Amygdala (tissue), 56 donors: ENCODE results near the gene TMEM258.
A peak's percentile ranks its signal among the peaks of the same experiment; 100 is the strongest.

ENCODE experiments used
- DNase-seq, 56 donors: peaks; one replicate each; lab custom pipeline; 2025; lab: John Stamatoyannopoulos, UW

TMEM258 gene

DNA sequence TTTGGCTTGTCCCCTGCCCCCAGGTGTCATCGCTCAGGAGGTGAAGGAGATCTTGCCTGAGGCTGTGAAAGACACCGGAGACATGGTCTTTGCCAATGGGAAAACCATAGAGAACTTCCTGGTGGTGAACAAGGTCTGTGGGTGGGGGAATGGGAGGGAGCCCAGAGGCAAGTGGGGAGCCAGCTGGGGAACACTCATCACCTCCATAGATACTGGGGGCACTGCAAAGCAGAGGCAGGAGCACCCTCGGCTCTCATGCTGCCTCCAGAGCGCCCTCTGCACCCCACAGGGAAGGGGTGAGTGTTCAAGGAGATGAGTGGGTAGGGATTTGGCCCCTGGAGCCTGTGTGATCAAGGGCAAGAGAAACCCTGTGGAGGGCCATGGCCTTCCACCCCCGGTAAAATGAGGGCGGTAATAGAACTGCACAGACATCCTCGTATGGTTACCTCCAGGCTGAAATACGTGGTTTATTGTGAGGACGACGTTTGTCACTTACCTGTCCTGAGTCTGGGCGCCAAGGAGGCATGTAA, 14.0 kb downstream of the TMEM258 start:
- no peak for DNase-seq

DNA sequence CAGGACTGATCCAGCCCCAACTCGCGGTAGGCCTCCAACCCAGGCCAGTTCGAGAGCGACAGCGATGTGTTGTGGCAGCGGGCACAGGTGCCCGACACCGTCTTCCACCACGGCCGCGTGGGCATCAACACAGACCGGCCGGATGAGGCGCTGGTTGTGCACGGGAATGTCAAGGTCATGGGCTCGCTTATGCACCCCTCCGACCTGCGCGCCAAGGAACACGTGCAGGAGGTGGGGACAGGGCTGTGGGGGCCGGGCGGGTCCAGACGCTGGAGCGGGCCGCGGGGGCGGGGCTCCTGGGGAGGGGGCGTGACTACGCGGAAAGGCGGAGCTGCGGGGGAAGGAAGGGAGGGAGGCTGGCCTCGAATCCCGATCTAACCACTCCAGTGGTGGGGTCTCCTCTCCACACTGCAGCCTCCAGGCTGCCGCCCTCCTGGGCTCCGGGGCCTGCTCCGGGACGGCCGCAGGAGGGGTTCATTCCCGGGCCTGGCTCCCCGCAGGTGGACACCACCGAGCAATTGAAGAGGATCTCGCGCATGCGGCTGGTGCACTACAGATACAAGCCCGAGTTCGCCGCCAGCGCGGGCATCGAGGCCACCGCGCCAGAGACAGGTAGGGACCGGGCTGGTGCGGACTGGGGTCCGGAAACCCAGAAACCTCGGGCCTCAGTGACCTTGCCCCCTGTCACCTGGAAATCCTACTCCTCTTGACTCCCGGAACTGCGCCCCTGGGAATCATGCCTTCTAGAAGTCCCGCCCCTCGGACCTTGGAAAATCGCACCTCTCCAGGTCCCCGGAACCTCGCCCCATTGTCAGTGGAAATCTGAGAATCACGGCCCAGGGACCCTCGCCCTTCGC, 14.9 kb downstream of the TMEM258 start:
- peak in 18 of 56 donors; percentile 11 to 52 (median 34) for DNase-seq

- peak in 30 of 56 donors; percentile 13 to 74 (median 43) for DNase-seq
These were observed 15.8 kb downstream of the TMEM258 start for GRCh38 chr11:61776561-61777075.

GRCh38 chr11:61775606-61776554, 16.5 kb downstream of the TMEM258 start:
- DNase-seq = peak in 1 of 56 donors; percentile 20

GRCh38 chr11:61775106-61775505, 17.3 kb downstream of the TMEM258 start:
- DNase-seq = no peak

DNA sequence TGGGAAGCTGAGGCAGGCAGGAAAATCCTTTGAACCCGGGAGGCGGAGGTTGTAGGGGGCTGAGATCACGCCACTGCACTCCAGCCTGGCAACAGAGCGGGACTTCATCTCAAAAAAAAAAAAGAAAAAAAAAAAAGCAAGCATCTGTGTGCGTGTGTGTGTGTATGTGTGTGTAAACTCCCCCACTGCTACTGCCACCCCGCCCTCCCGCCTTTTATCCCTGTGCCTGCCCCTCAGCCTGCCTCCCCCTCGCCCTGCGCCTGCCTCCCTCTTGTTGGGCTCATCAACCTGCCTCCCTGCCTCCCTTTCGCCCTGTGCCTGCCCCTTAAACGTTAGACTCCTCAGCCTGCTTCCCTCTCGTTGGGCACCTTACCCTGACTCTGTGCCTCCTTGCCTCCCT, 18.0 kb downstream of the TMEM258 start:
- peak in 1 of 56 donors; percentile 21 for DNase-seq

- no peak for DNase-seq
These were observed 18.6 kb downstream of the TMEM258 start for GRCh38 chr11:61773809-61774208.

DNA sequence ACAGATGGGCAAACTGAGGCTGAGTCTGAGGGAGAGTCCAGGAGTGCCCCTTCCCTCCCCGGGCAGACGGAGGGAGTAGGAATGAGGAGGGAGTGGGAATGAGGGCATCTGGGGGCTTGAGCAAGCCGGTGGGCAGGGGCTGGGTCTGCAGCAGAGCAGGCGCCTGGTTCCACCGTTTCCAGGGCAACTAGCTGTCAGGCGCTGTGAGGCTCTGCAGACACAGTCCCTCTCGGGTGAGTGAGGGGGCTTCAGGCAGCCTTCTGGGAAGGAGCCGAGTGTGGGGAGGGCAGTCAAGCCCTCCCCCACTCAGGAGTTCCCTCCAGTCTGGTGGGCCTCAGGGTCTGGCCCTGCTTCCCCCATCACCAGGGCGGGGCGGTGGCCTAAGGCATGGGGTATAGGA, 19.0 kb downstream of the TMEM258 start:
- no peak for DNase-seq

GRCh38 chr11:61771985-61772455, 20.4 kb downstream of the TMEM258 start:
- no peak for DNase-seq

DNA sequence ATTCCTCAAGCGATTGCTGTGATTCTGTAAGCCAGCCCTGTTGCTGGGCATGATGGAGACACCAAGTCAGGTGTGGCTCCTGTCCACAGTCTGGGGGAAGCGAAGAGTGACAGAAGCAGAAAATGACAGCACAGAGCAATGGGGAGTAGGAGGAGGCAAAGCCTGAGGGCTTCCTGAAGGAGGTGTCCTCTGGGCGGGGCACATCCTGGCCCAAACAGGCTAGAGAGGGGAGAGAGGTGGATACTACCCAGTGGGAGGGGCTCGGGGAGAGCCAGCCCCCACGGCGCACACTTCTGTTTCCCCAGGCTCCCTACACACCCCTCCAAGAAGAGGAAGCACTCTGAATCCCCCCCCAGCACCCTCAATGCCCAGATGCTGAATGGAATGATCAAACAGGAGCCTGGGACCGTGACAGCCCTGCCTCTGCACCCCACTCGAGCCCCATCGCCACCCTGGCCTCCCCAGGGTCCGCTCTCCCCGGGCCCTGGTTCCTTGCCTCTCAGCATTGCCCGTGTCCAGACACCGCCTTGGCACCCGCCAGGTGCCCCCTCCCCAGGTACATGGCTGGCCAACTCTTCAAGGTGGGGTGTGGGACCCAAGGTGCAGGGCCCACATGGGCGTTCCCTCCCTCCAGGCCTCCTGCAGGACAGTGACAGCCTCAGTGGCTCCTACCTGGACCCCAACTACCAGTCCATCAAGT, 21.1 kb downstream of the TMEM258 start:
- DNase-seq = no peak

DNA sequence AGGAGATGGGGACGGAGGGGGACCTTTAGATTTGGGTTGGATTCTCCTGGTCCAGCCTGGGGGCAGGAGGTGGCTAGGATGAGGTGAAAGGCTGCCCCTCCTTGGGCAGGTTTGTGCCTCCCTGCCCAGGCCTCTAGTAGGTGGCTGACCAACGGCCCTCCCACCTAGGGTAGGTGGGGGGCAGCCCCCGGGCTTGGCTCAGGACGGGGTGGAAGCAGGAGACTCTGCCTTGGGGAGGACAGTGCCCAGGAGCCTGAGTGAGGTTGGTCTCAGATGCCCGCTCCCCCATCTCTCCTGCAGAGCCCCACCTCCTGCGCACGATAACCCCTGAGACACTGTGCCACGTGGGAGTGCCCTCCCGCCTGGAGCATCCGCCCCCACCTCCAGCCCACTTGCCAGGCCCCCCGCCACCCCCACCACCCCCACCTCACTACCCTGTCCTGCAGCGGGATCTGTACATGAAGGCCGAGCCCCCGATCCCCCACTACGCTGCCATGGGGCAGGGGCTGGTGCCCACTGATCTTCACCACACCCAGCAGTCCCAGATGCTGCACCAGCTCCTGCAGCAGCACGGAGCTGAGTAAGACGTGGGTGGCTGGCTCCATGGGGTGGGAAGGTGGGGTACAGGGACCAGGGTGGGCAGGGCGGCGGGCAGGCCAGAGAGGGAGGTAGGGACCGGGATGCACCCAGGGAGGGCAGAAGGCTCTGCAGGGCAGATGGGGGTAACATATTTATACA, 22.3 kb downstream of the TMEM258 start:
- DNase-seq = no peak

GRCh38 chr11:61769169-61769920, 23.1 kb downstream of the TMEM258 start:
- DNase-seq = no peak

GRCh38 chr11:61768376-61769076, 23.9 kb downstream of the TMEM258 start:
- DNase-seq = no peak

GRCh38 chr11:61766353-61766841, 26.0 kb downstream of the TMEM258 start:
- no peak for DNase-seq

- no peak for DNase-seq
These were observed 26.7 kb downstream of the TMEM258 start for GRCh38 chr11:61765550-61766253.

GRCh38 chr11:61764606-61765260, 27.7 kb downstream of the TMEM258 start:
- no peak for DNase-seq
